NK-92 (cell line): ENCODE measurements around the gene LSR.

Experiments used
- DNase-seq: peaks from one replicate; lab custom pipeline; 2025; ENCODE audit not compliant: unreplicated experiment; lab: John Stamatoyannopoulos, UW

Gene LSR

DNA sequence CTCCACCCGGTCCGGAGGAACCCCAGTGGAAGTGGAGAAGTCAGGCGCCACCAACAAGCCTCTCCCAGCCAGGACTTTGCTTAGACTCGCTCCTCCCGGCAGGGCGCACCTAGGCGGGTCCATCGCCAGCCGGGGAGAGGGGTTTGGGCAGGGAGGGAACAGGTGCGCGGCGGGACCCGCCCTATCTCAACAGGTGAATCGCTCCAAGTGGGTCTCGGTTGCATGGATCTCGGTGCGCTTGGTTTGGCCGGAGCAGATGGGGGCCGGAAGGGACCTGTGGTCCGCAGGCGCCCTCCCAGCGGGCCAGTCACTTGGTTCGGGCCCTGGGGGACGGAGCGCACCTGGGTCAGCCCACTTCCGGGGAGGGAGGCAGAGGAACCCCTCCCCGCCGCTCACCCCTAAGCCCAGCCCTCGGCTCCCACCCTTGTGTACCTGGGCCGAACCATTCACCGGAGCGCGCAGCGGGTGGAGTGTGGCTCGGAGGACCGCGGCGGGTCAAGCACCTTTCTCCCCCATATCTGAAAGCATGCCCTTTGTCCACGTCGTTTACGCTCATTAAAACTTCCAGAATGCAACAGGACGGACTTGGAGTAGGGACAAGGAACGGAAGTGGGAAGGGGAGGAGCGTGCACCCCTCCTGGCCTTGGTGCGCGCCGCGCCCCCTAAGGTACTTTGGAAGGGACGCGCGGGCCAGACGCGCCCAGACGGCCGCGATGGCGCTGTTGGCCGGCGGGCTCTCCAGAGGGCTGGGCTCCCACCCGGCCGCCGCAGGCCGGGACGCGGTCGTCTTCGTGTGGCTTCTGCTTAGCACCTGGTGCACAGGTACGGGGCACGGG lies at the start of gene LSR:
TSS of gene LSR (plus strand) at position 693 of the 836 bp plus-strand sequence. CDS start at position 714, 21 bp downstream.
- no peak for DNase-seq

GRCh38 chr19:35199481-35199880 lies 49.3 kb upstream of the LSR start:
- DNase-seq, result no peak

GRCh38 chr19:35202722-35203688 lies 45.8 kb upstream of the LSR start:
- DNase-seq, result no peak

DNA sequence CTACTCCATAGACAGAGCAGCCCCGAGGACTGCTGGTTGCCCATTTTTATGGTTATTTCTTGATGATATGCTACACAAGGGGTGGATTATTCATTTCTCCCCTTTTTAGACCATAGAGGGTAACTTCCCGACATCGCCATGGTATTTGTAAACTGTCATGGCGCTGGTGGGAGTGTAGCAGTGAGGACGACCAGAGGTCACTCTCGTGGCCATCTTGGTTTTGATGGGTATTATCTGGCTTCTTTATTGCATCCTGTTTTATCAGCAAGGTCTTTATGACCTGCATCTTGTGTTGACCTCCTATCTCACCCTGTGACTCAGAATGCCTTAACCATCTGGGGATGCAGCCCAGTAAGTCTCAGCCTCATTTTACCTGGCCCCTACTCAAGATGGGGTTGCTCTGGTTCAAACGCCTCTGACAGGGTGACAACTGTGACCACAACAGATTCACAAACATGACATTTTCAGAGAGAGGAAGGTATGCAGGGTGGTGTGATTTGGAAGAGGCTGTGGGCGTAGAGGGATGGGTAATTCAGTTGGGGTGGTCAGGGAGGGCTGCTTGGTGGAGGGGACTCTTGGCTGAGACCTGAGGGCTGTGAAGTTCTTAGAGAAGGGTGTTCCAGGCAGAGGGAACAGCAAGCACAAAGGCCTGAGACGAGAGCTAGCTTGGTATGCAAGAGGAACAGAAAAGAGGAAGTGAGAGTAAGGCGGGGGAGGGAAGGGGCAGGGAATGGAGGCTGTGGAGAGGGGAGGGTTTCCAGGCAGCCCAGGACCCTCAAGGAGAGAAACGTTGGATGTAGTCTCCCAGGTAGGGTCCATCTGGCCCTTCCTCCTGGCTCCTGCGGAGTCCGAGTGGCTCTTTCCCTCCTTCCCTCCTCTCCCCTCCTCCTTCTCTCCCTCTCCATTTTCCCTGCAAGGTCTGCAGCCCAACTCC lies 43.7 kb upstream of the LSR start:
- no peak for DNase-seq

DNA sequence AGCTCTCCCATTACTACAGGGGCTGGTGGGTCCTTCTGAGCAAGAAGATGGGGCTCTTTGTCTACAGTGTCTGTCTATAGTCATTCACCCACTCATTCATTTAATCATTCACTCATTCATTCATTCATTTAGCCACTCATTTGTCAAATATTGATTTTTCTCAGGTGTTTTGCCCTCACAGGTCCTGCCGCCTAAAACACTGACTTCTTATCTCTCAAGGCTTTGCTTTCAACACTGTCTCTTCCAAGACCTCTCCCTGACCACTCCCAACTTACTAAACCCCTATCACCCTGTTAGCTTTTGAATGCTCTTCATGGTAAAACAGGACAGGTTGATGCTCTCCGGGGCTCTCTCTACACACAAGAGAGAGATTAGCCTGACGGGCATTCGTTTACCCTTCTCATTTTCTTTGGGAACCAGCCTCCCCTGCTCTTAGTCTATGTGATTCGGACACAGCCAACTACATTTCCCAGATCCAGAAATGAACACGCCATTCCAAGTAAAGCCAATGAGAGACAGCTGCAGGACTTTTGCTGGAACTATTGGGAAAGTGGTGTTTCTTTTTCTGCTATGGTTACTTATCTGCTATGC lies 43.0 kb upstream of the LSR start:
- no peak for DNase-seq

DNA sequence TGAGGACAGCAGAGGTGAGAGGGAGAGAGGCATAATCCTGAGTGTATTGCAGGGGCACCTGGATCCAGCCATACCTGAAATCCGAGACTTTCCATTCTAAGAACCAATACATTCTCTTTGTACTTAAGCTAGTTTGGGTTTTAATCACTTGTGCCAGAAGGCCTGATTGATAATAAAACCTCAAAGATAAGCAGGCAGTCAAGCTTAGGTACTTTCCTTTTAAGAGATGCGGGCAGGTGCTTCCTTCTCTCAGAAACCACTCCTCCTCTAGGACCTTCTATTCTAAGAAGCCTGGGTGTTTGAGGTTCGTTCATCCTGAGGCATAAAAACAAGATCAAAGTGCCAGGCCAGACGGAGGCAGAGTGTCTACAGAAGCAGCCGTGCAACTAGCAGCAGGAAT lies 42.4 kb upstream of the LSR start:
- no peak for DNase-seq

- no peak for DNase-seq
These were observed 41.9 kb upstream of the LSR start for GRCh38 chr19:35206855-35207254.

- DNase-seq, result no peak
These were observed 41.4 kb upstream of the LSR start for GRCh38 chr19:35207391-35207871.

DNA sequence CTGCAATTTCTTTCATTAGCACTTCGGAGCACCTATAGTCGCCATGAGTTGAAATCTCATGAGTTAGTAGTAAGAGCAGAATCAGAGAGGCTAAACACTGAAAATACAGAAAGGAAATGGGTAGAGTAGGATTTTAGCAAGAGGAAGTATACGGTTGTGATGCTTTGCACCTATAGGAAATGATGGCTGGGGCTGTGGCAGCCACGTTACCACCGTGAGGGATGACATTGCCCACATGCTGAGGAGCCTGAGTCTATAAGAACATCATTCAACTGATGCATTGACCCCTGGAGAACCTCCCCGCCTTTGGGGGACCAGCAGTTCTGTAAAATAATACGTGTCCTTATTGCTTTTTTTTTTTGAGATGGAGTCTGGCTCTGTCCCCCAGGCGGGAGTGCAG lies 40.7 kb upstream of the LSR start:
- DNase-seq, result no peak

DNA sequence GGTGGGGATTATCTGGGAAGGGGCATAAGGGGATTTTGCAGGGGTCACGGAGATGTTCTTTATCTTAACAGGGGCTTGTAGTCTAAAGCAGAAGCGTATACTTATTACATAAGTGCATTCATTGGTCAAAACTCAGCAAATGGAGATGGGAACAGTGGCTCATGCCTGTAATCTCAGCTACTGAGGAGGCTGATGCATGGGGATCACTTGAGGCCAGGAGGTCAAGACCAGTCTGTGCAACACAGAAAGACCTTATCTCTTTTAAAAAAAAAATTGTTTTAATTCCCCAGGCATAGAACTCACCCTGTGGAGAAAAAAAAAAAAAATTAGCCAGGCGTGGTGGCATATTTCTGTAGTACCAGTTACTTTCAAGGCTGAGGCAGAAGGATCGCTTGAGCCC lies 39.2 kb upstream of the LSR start:
- DNase-seq, result no peak

GRCh38 chr19:35211545-35212230 lies 37.1 kb upstream of the LSR start:
- DNase-seq, result no peak

DNA sequence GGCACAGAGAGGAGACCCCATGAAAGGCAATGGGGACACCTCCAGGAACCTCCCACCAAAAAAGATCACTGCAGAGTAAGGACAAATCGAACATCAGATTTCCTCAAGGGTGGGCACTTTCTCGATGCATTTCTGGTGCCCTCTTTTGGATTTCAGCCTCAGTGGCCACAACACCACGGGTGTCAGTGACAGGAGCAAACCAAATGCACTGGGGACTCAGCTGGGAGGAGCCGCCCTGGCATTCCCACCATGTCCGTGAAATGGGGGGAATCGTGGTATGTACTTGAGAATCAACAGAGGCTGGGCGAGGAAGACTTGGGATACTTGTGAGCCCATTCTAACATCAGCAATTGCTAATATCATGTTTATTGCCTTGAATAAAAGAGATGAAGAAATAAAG lies 36.6 kb upstream of the LSR start:
- DNase-seq, result no peak

- DNase-seq, result no peak
These were observed 34.9 kb upstream of the LSR start for GRCh38 chr19:35213663-35214632.

DNA sequence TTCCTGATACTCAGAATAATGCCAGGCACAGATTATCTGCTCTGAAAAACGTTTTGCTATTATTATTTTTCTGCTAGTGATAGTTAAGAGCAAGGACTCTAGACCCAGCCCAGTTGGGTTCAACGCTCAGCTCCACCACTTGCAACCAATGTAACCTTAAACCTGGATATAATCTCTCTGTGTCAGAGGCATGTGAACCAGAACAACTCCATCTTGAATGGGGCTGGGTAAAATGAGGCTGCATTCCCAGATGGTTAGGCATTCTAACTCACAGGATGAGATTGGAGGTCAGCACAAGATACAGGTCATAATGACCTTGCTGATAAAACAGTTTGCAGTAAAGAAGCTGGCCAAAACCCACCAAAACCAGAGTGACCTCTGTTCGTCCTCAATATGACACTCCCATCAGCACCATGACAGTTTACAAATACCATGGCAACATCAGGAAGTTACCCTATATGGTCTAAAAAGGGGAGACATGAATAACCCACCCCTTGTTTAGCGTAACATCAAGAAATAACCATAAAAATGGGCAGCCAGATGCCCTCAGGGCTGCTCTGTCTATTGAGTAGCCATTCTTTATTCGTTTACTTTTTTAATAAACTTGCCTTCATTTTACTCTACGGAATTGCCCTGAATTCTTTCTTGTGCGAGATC lies 33.9 kb upstream of the LSR start:
- no peak for DNase-seq

DNA sequence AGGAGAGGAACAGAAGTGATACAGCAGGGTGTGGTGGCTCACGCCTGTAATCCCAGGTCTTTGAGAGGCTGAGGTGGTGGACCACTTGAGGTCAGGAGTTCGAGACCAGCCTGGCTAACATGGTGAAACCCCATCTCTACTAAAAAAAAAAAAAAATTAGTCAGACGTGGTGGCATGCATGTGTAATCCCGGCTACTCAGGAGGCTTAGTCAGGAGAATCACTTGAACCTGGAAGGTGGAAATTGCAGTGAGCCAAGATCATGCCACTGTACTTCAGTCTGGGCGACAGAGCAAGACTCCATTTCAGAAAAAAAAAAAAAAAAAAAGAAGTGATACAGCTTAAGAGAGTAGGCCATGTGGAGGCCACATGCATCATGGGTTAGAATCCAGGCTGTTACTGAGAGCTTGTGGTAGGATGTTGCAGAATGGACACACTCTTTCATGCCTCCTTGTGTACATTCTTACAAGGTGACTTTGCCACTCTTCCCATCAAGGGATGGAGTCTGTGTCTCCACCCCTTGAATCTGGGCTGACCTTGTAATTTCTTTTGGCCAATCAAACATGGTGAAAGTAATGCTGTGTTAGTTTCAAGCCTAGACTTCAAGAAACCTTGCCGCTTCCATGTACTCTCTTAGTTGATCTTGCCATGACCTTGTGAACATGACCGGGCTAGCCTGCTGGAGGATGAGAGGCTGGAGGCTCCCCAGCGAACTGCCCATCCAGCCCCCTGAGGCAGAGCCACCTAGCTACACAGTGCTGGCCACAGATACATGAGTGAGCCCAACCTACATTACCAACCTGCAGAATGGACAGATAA lies 32.6 kb upstream of the LSR start:
- DNase-seq, result no peak

DNA sequence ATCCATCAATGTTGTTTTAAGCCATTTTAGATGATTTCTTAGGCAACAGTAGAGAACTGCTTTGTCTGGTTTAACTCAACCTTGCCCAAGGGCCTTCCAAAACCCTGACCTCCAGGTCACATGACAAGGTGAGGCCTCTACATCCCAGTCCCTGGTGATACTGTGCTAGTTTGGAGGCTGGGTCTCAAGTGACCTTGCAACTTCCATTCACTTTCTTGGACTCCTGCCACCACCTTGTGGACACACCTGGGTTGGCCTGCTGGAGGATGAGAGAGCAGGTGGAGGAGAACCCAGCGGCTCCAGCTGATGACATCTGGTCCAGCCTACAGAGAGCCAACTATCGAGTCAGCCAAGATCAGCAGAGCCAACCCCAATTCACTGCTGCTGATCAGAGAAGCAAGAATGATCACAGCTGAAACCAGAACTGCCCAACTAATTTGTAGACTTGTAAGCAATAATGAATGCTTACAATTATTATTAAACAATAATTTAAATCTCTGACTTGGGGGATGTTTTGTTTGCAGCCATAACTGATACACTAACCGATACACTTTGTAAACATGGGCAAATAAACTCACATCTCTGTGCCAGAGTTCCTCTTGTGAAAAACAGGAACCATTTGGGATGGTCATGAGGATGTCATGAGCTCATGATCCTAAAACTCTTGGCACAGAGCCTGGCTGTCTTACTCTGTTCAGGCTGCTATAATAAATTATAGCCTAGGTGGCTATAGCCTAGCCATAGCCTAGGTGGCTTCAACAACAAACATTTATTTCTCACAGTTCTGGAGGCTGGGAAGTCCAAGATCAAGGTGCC lies 31.8 kb upstream of the LSR start:
- DNase-seq, result no peak

DNA sequence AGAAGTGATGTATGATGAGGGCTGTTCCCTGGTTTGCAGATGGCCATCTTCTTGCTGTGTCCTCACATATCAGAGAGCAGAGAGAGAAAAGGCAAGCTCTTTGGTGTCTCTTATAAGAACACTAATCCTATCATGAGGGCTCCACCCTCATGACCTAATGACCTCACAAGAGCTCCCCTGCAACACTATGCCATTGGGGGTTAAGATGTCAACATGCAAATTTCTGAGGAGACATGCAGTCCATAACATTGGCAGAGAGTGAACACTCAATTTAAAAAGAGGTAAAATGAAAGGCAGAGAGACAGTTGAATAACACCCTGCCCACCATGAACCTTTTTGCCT lies 31.2 kb upstream of the LSR start:
- no peak for DNase-seq
